K562 (cell line): ENCODE results near the gene PNMA8C. TPM values are rescaled to one million over a fixed set of nuclear protein-coding genes. Genes with fewer than 3 reads are reported as not detected.

Experiments
- ATAC-seq: fragments of 200-7000 bp; cut with Tn5 transposase; 3 replicates; pipeline ENCODE4 v1.9.1; 2020; ENCODE audit warnings: moderate library complexity
- BruUV-seq: library from RNA; stranded (reverse); fragments of 400-500 nt; replicated peaks from 2 replicates; lab custom pipeline; 2021; lab: Mats Ljungman, UMichigan
- CTCF ChIA-PET: fragments of 300-600 bp; formaldehyde crosslinking; extraction: SDS; loops from one replicate; lab custom pipeline; 2021; ENCODE audit warnings: low intra/inter-chr PET ratio; lab: Yijun Ruan, JAX
- POLR2A ChIA-PET: fragments of 300-600, 350-650 bp; sonication (Branson Sonifier 250); formaldehyde crosslinking; extraction: SDS; loops from one replicate; lab custom pipeline; 2021; ENCODE audit warnings: antibody characterized with exemption, inconsistent platforms; lab: Yijun Ruan, JAX
- DNase-seq, 4 experiments: peaks; one replicate each; pipeline versions ENCODE4 v3.0.0 to v3.0.0-alpha.2; 2011 to 2018; ENCODE audit warnings: low spot score in 3 of 4, mixed read lengths in 3 of 4; ENCODE audit errors: extremely low read depth in 1 of 4
- FAIRE-seq: peaks from 2 replicates; lab custom pipeline; 2011; peaks lifted over from hg19 to GRCh38; lab: Jason Lieb, UNC
- H2AFZ ChIP-seq: 2 replicates; pipeline ENCODE4 v1.6.0; 2011; ENCODE audit warnings: low read depth, low read length, control low read depth, inconsistent platforms
- H3K27ac ChIP-seq: fragments of 200-600 bp; 3 replicates; pipeline ENCODE4 v1.8.0; 2011; ENCODE audit warnings: low read depth, mild to moderate bottlenecking, control low read depth, inconsistent platforms, low read length, moderate library complexity, mixed read lengths; ENCODE audit errors: extremely low read depth
- H3K27me3 ChIP-seq, 2 experiments: fragments of 300-600 bp in 1 of 2; 2 replicates in 1 of 2; 3 replicates in 1 of 2; pipeline versions ENCODE4 v1.6.0 to v1.8.0; 2011; ENCODE audit warnings: inconsistent platforms in 2 of 2, low read length in 2 of 2, mild to moderate bottlenecking in 1 of 2, mixed read lengths in 1 of 2, moderate library complexity in 1 of 2; ENCODE audit not compliant: control insufficient read depth in 2 of 2, insufficient read depth in 2 of 2
- H3K36me3 ChIP-seq: fragments of 300-600 bp; 3 replicates; pipeline ENCODE4 v1.8.0; 2011; ENCODE audit warnings: mild to moderate bottlenecking, low read length, inconsistent platforms; ENCODE audit not compliant: control insufficient read depth, insufficient read depth
- H3K4me1 ChIP-seq, 2 experiments: fragments of 200-600 bp in 1 of 2; replicated peaks in 1 of 2; 2 replicates in 1 of 2; 3 replicates in 1 of 2; pipeline versions ENCODE4 v1.5.1 to v1.8.0; 2011; ENCODE audit warnings: inconsistent platforms in 2 of 2, low read length in 2 of 2, mild to moderate bottlenecking in 1 of 2, mixed read lengths in 1 of 2, moderate library complexity in 1 of 2; ENCODE audit not compliant: control insufficient read depth in 2 of 2, insufficient read depth in 2 of 2
- H3K4me2 ChIP-seq: 2 replicates; pipeline ENCODE4 v1.6.1; 2011; ENCODE audit warnings: low read length, control low read depth, inconsistent platforms, mixed read lengths; ENCODE audit not compliant: insufficient read depth
- H3K4me3 ChIP-seq: fragments of 200-600 bp; sonication (generic), shearing (Covaris generic); 2 replicates; pipeline ENCODE4 v1.5.1; 2016; ENCODE audit warnings: control low read depth, inconsistent platforms
- H3K79me2 ChIP-seq: fragments of 200-600 bp; 3 replicates; pipeline ENCODE4 v1.8.0; 2011; ENCODE audit warnings: low read length, inconsistent platforms; ENCODE audit not compliant: control insufficient read depth, insufficient read depth
- H3K9ac ChIP-seq, 2 experiments: 2 replicates each; pipeline versions ENCODE4 v1.6.0 to v1.6.1; 2011; ENCODE audit warnings: low read depth in 2 of 2, low read length in 2 of 2, control low read depth in 1 of 2, inconsistent platforms in 1 of 2, mild to moderate bottlenecking in 1 of 2, mixed read lengths in 1 of 2; ENCODE audit not compliant: insufficient read depth in 1 of 2
- H3K9me1 ChIP-seq: one replicate; pipeline ENCODE4 v1.6.0; 2011; ENCODE audit warnings: inconsistent platforms, mild to moderate bottlenecking, low read length, moderate library complexity; ENCODE audit not compliant: control insufficient read depth, insufficient read depth
- H3K9me3 ChIP-seq: replicated peaks from 2 replicates; pipeline ENCODE4 v1.5.1; 2011; ENCODE audit warnings: low read depth, low read length, inconsistent platforms; ENCODE audit not compliant: control insufficient read depth, insufficient read depth
- H4K20me1 ChIP-seq: replicated peaks from 2 replicates; pipeline ENCODE4 v1.6.1; 2011; ENCODE audit warnings: low read length, inconsistent platforms, mixed read lengths; ENCODE audit not compliant: control insufficient read depth, insufficient read depth
- ERF ChIP-seq: fragments of 450-650 bp; formaldehyde crosslinking; IDR thresholded peaks from 2 replicates; pipeline ENCODE4 v1.4.0; 2020; ENCODE audit warnings: mild to moderate bottlenecking, mixed read lengths
- ESRRA ChIP-seq: fragments of 450-650 bp; IDR thresholded peaks from 2 replicates; pipeline ENCODE4 v1.6.1; 2014; ENCODE audit warnings: low read depth, mild to moderate bottlenecking, moderate library complexity, borderline replicate concordance
- FOXK2 ChIP-seq, 2 experiments: fragments of 450-650 bp; IDR thresholded peaks in 1 of 2; conservative IDR thresholded peaks in 1 of 2; 2 replicates each; pipeline ENCODE4 v1.6.1; 2016; ENCODE audit warnings: low read depth in 2 of 2, mild to moderate bottlenecking in 1 of 2
- PML ChIP-seq: IDR thresholded peaks from 2 replicates; pipeline ENCODE4 v1.6.1; 2012; ENCODE audit warnings: low read length, inconsistent platforms
- POLR2AphosphoS5 ChIP-seq: IDR thresholded peaks from 2 replicates; pipeline ENCODE4 v1.6.1; 2011; ENCODE audit warnings: mild to moderate bottlenecking, low read depth, low read length, moderate library complexity; ENCODE audit not compliant: control insufficient read depth, insufficient read depth
- SPI1 ChIP-seq: IDR thresholded peaks from 2 replicates; pipeline ENCODE4 v1.6.1; 2011; ENCODE audit warnings: low read depth, low read length, control low read depth, borderline replicate concordance
- SRSF7 ChIP-seq: fragments of 200-400 bp; formaldehyde crosslinking; optimal IDR thresholded peaks from 2 replicates; pipeline ENCODE3; 2017; ENCODE audit warnings: mild to moderate bottlenecking, low read depth, low read length
- ZBTB8A ChIP-seq: fragments of 450-650 bp; IDR thresholded peaks from 2 replicates; pipeline ENCODE4 v1.6.1; 2018; ENCODE audit warnings: mild to moderate bottlenecking, moderate library complexity; ENCODE audit not compliant: partially characterized antibody
- ZNF224 ChIP-seq: sonication (generic); formaldehyde crosslinking; IDR thresholded peaks from 2 replicates; pipeline ENCODE4 v1.8.0; 2022; ENCODE audit warnings: mild to moderate bottlenecking, missing genetic modification reagents
- ZNF23 ChIP-seq: fragments of 250-450 bp; sonication (Bioruptor Pico); IDR thresholded peaks from 2 replicates; pipeline ENCODE4 v1.4.0; 2020; ENCODE audit warnings: mild to moderate bottlenecking
- ZNF785 ChIP-seq: fragments of 250-450 bp; sonication (Bioruptor Pico); IDR thresholded peaks from 2 replicates; pipeline ENCODE4 v1.4.0; 2020; ENCODE audit warnings: mild to moderate bottlenecking
- WGBS: fragments of 100-300 bp; shearing (Covaris generic); methylation state at CpG from one replicate; pipeline ENCODE4 v1.1.6; 2016; ENCODE audit warnings: low coverage, mixed read lengths; ENCODE audit not compliant: insufficient coverage; ENCODE audit errors: missing lambda C conversion rate; 5-methylcytosine and 5-hydroxymethylcytosine counted together
- in situ Hi-C: fragments of 300-500 bp; cut with MboI; formaldehyde crosslinking; loops from 4 replicates; pipeline ENCODE4 v1.15.0; 2018; ENCODE audit warnings: inconsistent platforms, mixed read lengths
- intact Hi-C: fragments of 100-400 bp; cut with micrococcal nuclease; formaldehyde crosslinking; loops from 2 replicates; pipeline ENCODE4 v1.14.2; 2022
- polyA plus RNA-seq, 8 experiments: library from polyadenylated mRNA; depleted of rRNA in 4 of 8; stranded (reverse) in 5 of 8; unstranded in 3 of 8; fragments of >200 nt; fragmentation: Nextera tagmentation in 2 of 8; fragmentation: Illumina TruSeq in 1 of 8; extraction: Ambion mirVana in 2 of 8; extraction: Trizol in 1 of 8; gene quantifications; 2 replicates each; pipeline versions ENCODE4 v1.2.1 to v1.2.3, GENCODE V29; 2011 to 2014; ENCODE audit warnings: inconsistent platforms in 1 of 8, missing spikeins in 1 of 8
- total RNA-seq, 7 experiments: library from RNA; depleted of rRNA in 6 of 7; stranded (reverse); fragments of >200 nt in 6 of 7; fragmentation: Illumina TruSeq in 2 of 7; extraction: Trizol in 2 of 7; gene quantifications; 2 replicates each; pipeline versions ENCODE4 v1.2.1 to v1.2.3, GENCODE V29; 2011 to 2021; ENCODE audit warnings: low replicate concordance in 1 of 7
- TF ChIP-seq, protein P1 (sequence below), 3 experiments: fragments of 200-800 bp in 1 of 3; sonication (Bioruptor generic) in 1 of 3; sonication (generic) in 1 of 3; formaldehyde crosslinking in 1 of 3; IDR thresholded peaks; 2 replicates each; pipeline versions ENCODE4 v1.6.1 to v1.8.0; 2016 to 2022; ENCODE audit warnings: mild to moderate bottlenecking in 2 of 3, missing compliant biosample characterization in 2 of 3, missing genetic modification characterization in 2 of 3, missing genetic modification reagents in 1 of 3
- TF ChIP-seq, protein P2 (sequence below): sonication (generic); formaldehyde crosslinking; IDR thresholded peaks from 2 replicates; pipeline ENCODE4 v1.8.1; 2023; ENCODE audit warnings: mild to moderate bottlenecking, missing genetic modification reagents
- TF ChIP-seq, protein P3 (sequence below): IDR thresholded peaks from 2 replicates; pipeline ENCODE4 v1.6.1; 2016; ENCODE audit warnings: missing genetic modification characterization, missing compliant biosample characterization

The PNMA8C gene
- total and polyA plus RNA-seq, 9 of the 15 experiments (the other 6 are each of a cell fraction or from before 2014, with no cell fraction given): 0.04 to 0.05 (median 0.05) TPM; not detected in 6

DNA sequence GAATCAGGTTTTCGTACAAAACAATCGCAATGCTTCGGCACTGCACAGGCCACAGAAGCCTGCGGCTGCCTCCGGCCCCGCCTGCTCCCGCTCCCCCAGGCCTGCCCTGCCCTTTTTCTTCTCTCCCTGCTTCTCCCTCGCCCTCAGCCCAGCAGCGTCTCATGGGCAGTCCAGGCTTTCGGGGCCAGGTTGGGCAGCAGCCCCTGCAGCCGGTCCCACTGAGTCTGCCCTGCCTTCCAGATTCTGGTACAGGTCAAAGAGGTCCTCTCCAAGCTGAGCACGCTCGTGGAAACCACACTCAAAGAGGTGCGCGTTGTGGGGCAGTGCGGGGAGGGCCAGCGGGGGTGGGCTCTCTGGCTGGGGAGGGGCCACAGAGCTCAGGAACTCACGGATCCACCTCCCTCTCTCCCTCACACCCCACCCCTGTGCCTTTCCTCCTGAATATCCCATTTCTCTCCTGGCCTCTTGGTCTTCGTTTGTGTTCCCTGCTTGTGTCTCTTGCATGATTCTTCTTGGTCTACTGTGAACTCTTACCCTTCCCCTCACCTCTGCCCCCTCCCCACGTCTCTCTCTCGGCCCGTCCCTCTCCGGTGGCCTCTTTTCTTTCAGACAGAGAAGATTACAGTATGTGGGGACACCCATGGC is 45.4 kb downstream of the PNMA8C start:
- no peaks in the 10 kb centered on the region for H3K9me1 ChIP-seq
- H3K4me2 ChIP-seq: no peak overlapping the region
- intact Hi-C loops (no loop called here), in situ Hi-C loops (loop anchor here (5.0 kb wide), 1 partner anchor 101 kb away; no protein-coding TSS in a partner anchor)
- ATAC-seq (no peak), DNase-seq (no peak), FAIRE-seq (no peak)
- H3K9me3 ChIP-seq: no peaks in the 10 kb centered on the region
- 94% methylated on average over 13 of the region's 23 CpGs for WGBS
- H3K4me1 ChIP-seq: peaks cover 0 to 3% of the 10 kb centered on the region in 2 experiments; a peak in 1 of 5 replicates
- ChIA-PET CTCF (no interaction called here), POLR2A (no interaction called here)
- no peaks in the 10 kb centered on the region for H3K27me3 ChIP-seq
- 0 out of 3 replicates have a peak, but pooled peaks cover 3% of the 10 kb centered on the region for H3K79me2 ChIP-seq
- BruUV-seq: no TSS peak
- H2AFZ ChIP-seq: no peak overlapping the region
- H3K27ac ChIP-seq: no peak overlapping the region
- peaks cover 87% of the 10 kb centered on the region for H3K36me3 ChIP-seq
- 0 out of 4 replicates have a peak overlapping the region, but pooled peaks of 1 of the 2 experiments have one; percentile 43 for H3K9ac ChIP-seq
- H4K20me1 ChIP-seq: no peaks in the 10 kb centered on the region; the same call in 1 of the 2 replicates
- H3K4me3 ChIP-seq: no peak overlapping the region
- TF ChIP-seq, protein P1, sequence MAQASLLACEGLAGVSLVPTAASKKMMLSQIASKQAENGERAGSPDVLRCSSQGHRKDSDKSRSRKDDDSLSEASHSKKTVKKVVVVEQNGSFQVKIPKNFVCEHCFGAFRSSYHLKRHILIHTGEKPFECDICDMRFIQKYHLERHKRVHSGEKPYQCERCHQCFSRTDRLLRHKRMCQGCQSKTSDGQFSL (CRISPR knock-in tag; IDR thresholded peaks at IDR 0.05): no peak
- TF ChIP-seq, protein P1 (tag; IDR thresholded peaks at IDR 0.05): no peak
- TF ChIP-seq SRSF7: no peak
- no peak for TF ChIP-seq FOXK2 (conservative IDR thresholded peaks at IDR 0.05 in 1 of 2, IDR thresholded peaks at IDR 0.05 in 1 of 2; ENCODE audit: low read depth in 2 of 2)
- no peak for TF ChIP-seq ZBTB8A
- TF ChIP-seq ZNF785 (CRISPR knock-in tag): no peak
- no peak for TF ChIP-seq POLR2AphosphoS5
- TF ChIP-seq ZNF23 (CRISPR knock-in tag): no peak
- no peak for TF ChIP-seq SPI1
- no peak for TF ChIP-seq ESRRA
- TF ChIP-seq ZNF224: no peak
- TF ChIP-seq, protein P2, sequence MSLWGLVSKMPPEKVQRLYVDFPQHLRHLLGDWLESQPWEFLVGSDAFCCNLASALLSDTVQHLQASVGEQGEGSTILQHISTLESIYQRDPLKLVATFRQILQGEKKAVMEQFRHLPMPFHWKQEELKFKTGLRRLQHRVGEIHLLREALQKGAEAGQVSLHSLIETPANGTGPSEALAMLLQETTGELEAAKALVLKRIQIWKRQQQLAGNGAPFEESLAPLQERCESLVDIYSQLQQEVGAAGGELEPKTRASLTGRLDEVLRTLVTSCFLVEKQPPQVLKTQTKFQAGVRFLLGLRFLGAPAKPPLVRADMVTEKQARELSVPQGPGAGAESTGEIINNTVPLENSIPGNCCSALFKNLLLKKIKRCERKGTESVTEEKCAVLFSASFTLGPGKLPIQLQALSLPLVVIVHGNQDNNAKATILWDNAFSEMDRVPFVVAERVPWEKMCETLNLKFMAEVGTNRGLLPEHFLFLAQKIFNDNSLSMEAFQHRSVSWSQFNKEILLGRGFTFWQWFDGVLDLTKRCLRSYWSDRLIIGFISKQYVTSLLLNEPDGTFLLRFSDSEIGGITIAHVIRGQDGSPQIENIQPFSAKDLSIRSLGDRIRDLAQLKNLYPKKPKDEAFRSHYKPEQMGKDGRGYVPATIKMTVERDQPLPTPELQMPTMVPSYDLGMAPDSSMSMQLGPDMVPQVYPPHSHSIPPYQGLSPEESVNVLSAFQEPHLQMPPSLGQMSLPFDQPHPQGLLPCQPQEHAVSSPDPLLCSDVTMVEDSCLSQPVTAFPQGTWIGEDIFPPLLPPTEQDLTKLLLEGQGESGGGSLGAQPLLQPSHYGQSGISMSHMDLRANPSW (CRISPR knock-in tag): no peak
- no peak for TF ChIP-seq PML
- TF ChIP-seq, protein P3, sequence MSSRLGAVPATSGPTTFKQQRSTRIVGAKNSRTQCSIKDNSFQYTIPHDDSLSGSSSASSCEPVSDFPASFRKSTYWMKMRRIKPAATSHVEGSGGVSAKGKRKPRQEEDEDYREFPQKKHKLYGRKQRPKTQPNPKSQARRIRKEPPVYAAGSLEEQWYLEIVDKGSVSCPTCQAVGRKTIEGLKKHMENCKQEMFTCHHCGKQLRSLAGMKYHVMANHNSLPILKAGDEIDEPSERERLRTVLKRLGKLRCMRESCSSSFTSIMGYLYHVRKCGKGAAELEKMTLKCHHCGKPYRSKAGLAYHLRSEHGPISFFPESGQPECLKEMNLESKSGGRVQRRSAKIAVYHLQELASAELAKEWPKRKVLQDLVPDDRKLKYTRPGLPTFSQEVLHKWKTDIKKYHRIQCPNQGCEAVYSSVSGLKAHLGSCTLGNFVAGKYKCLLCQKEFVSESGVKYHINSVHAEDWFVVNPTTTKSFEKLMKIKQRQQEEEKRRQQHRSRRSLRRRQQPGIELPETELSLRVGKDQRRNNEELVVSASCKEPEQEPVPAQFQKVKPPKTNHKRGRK (tag): no peak
- TF ChIP-seq ERF (CRISPR knock-in tag): no peak
